Measurements from ENCODE around the gene LAMTOR3.

DNA sequence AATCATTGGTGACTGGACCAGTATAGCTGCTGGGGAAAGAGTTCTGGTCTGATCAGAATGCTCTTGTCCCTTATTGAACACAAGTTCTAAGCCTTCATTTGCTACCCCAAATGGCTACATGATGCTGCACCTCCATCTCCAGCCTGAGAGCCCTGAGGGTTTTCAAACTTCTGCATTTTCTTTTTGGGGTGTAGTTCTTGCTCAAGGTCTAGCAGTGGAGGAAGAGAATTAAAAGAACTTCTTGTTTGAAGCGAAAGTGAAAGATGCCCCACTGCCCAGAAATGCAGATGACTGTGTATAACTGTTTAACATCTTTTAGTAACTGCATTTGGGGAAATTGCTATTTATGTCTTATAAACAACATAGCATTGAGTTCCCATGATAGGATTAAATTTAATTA is 38.5 kb downstream of the LAMTOR3 start:
- TF ChIP-seq, protein P1, sequence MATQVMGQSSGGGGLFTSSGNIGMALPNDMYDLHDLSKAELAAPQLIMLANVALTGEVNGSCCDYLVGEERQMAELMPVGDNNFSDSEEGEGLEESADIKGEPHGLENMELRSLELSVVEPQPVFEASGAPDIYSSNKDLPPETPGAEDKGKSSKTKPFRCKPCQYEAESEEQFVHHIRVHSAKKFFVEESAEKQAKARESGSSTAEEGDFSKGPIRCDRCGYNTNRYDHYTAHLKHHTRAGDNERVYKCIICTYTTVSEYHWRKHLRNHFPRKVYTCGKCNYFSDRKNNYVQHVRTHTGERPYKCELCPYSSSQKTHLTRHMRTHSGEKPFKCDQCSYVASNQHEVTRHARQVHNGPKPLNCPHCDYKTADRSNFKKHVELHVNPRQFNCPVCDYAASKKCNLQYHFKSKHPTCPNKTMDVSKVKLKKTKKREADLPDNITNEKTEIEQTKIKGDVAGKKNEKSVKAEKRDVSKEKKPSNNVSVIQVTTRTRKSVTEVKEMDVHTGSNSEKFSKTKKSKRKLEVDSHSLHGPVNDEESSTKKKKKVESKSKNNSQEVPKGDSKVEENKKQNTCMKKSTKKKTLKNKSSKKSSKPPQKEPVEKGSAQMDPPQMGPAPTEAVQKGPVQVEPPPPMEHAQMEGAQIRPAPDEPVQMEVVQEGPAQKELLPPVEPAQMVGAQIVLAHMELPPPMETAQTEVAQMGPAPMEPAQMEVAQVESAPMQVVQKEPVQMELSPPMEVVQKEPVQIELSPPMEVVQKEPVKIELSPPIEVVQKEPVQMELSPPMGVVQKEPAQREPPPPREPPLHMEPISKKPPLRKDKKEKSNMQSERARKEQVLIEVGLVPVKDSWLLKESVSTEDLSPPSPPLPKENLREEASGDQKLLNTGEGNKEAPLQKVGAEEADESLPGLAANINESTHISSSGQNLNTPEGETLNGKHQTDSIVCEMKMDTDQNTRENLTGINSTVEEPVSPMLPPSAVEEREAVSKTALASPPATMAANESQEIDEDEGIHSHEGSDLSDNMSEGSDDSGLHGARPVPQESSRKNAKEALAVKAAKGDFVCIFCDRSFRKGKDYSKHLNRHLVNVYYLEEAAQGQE (IDR thresholded peaks at IDR 0.05; ENCODE audit: unreplicated experiment), result no peak
- TF ChIP-seq, protein P2, sequence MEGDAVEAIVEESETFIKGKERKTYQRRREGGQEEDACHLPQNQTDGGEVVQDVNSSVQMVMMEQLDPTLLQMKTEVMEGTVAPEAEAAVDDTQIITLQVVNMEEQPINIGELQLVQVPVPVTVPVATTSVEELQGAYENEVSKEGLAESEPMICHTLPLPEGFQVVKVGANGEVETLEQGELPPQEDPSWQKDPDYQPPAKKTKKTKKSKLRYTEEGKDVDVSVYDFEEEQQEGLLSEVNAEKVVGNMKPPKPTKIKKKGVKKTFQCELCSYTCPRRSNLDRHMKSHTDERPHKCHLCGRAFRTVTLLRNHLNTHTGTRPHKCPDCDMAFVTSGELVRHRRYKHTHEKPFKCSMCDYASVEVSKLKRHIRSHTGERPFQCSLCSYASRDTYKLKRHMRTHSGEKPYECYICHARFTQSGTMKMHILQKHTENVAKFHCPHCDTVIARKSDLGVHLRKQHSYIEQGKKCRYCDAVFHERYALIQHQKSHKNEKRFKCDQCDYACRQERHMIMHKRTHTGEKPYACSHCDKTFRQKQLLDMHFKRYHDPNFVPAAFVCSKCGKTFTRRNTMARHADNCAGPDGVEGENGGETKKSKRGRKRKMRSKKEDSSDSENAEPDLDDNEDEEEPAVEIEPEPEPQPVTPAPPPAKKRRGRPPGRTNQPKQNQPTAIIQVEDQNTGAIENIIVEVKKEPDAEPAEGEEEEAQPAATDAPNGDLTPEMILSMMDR (conservative IDR thresholded peaks at IDR 0.05; ENCODE audit: low read depth in 2 of 2), result no peak

Data from GM23338 (cell line).